Smooth muscle cell (in vitro differentiated cells): ENCODE data around the gene DPY19L3. TPM values are rescaled to one million over a fixed set of nuclear protein-coding genes. Genes with fewer than 3 reads are reported as not detected.

Source experiments
- DNase-seq: peaks from one replicate; lab custom pipeline; 2025; ENCODE audit not compliant: unreplicated experiment; lab: John Stamatoyannopoulos, UW
- H2AFZ ChIP-seq: fragments of 200-600 bp; sonication (generic); 2 replicates; pipeline ENCODE4 v1.6.0; 2016; ENCODE audit warnings: antibody characterized with exemption, low read depth, mild to moderate bottlenecking
- H3F3A ChIP-seq: fragments of 200-600 bp; sonication (generic); 2 replicates; pipeline ENCODE4 v1.6.0; 2017; ENCODE audit warnings: antibody characterized with exemption, low read depth
- H3K27ac ChIP-seq: fragments of 200-600 bp; sonication (generic); 2 replicates; pipeline ENCODE4 v1.5.1; 2016; ENCODE audit warnings: low read depth, mild to moderate bottlenecking
- H3K27me3 ChIP-seq: fragments of 200-600 bp; sonication (generic); 2 replicates; pipeline ENCODE4 v1.6.1; 2016; ENCODE audit warnings: low read depth, mild to moderate bottlenecking
- H3K36me3 ChIP-seq: fragments of 200-600 bp; sonication (generic); 2 replicates; pipeline ENCODE4 v1.5.1; 2016; ENCODE audit warnings: low read depth
- H3K4me1 ChIP-seq: fragments of 200-600 bp; sonication (generic); 2 replicates; pipeline ENCODE4 v1.5.1; 2016; ENCODE audit warnings: low read depth
- H3K4me2 ChIP-seq: fragments of 200-600 bp; sonication (generic); 2 replicates; pipeline ENCODE4 v1.6.0; 2016; ENCODE audit warnings: mild to moderate bottlenecking
- H3K4me3 ChIP-seq: fragments of 200-600 bp; sonication (generic); 2 replicates; pipeline ENCODE4 v1.5.1; 2016; ENCODE audit warnings: mild to moderate bottlenecking
- H3K79me2 ChIP-seq: fragments of 200-600 bp; sonication (generic); 2 replicates; pipeline ENCODE4 v1.6.0; 2016; ENCODE audit warnings: low read depth, mild to moderate bottlenecking
- H3K9ac ChIP-seq: fragments of 200-600 bp; sonication (generic); 2 replicates; pipeline ENCODE4 v1.6.0; 2016; ENCODE audit warnings: low read depth
- H3K9me3 ChIP-seq: fragments of 200-600 bp; sonication (generic); replicated peaks from 2 replicates; pipeline ENCODE4 v1.5.1; 2016; ENCODE audit warnings: low read depth
- H4K20me1 ChIP-seq: fragments of 200-600 bp; sonication (generic); 2 replicates; pipeline ENCODE4 v1.6.0; 2016; ENCODE audit warnings: low read depth
- CTCF ChIP-seq: fragments of 200-600 bp; sonication (generic); IDR thresholded peaks from 2 replicates; pipeline ENCODE4 v1.5.1; 2017; ENCODE audit warnings: borderline replicate concordance, mild to moderate bottlenecking, antibody characterized with exemption; ENCODE audit not compliant: insufficient read depth, poor library complexity, severe bottlenecking
- WGBS: methylation state at CpG from one replicate; pipeline ENCODE4 v1.1.7; 2016; ENCODE audit warnings: low lambda C conversion rate; 5-methylcytosine and 5-hydroxymethylcytosine counted together
- polyA plus RNA-seq: library from polyadenylated mRNA; unstranded; fragments of >200 nt; fragmentation: Nextera tagmentation; extraction: Ambion mirVana; gene quantifications from 2 replicates; pipeline ENCODE4 v1.2.1, GENCODE V29; 2016
- total RNA-seq: library from RNA; depleted of rRNA; stranded (reverse); fragments of >200 nt; gene quantifications from 2 replicates; pipeline ENCODE4 v1.2.3, GENCODE V29; 2014

DPY19L3 gene
- total and polyA plus RNA-seq, 2 experiments from 2014 or later, result 5.8 to 50.0 TPM

GRCh38 chr19:32415669-32416068 is 10.1 kb downstream of the DPY19L3 start:
- no peaks in the 10 kb centered on the region for H3K4me1 ChIP-seq
- no peaks in the 10 kb centered on the region for H3F3A ChIP-seq
- no peak overlapping the region for H2AFZ ChIP-seq
- no peak overlapping the region for H3K9ac ChIP-seq
- no peaks in the 10 kb centered on the region for H3K27me3 ChIP-seq
- H3K4me2 ChIP-seq, result no peak overlapping the region
- no peaks in the 10 kb centered on the region for H3K9me3 ChIP-seq
- H3K27ac ChIP-seq, result no peak overlapping the region
- no peaks in the 10 kb centered on the region for H3K79me2 ChIP-seq
- H3K4me3 ChIP-seq, result no peak overlapping the region
- 98% methylated on average over 5 of the region's 5 CpGs for WGBS
- H3K36me3 ChIP-seq, result peaks cover 20% of the 10 kb centered on the region
- no peak for DNase-seq
- TF ChIP-seq CTCF, result no peak
- no peaks in the 10 kb centered on the region for H4K20me1 ChIP-seq

- Histone ChIP-seq H3K27me3 (no peaks in the 10 kb centered on the region), H3K9me3 (no peaks in the 10 kb centered on the region), H3K4me1 (no peaks in the 10 kb centered on the region), H2AFZ (no peak overlapping the region), H3K4me3 (no peak overlapping the region), H3F3A (no peaks in the 10 kb centered on the region), H3K27ac (no peak overlapping the region), H3K4me2 (no peak overlapping the region), H3K9ac (no peak overlapping the region), H3K36me3 (peaks cover 16% of the 10 kb centered on the region), H3K79me2 (no peaks in the 10 kb centered on the region), H4K20me1 (no peaks in the 10 kb centered on the region)
- no peak for DNase-seq
- no peak for TF ChIP-seq CTCF
- WGBS, result 100% methylated on average over 8 of the region's 8 CpGs
Measured at GRCh38 chr19:32416749-32417456, 11.3 kb downstream of the DPY19L3 start.

- H3K79me2 ChIP-seq, result no peaks in the 10 kb centered on the region
- H3K27me3 ChIP-seq, result no peaks in the 10 kb centered on the region
- 90% methylated on average over 3 of the region's 3 CpGs for WGBS
Measured at GRCh38 chr19:32418155-32418554, 12.6 kb downstream of the DPY19L3 start.

More at GRCh38 chr19:32418155-32418554, 12.6 kb downstream of the DPY19L3 start:
- Histone ChIP-seq H3K4me1 (no peaks in the 10 kb centered on the region), H3F3A (no peaks in the 10 kb centered on the region), H3K4me3 (no peak overlapping the region), H3K27ac (no peak overlapping the region), H3K9me3 (no peaks in the 10 kb centered on the region), H2AFZ (no peak overlapping the region), H3K9ac (no peak overlapping the region), H3K4me2 (no peak overlapping the region), H4K20me1 (no peaks in the 10 kb centered on the region), H3K36me3 (peaks cover 5% of the 10 kb centered on the region)
- TF ChIP-seq CTCF, result no peak
- no peak for DNase-seq
